ENCODE data around the gene WNT7A.

The WNT7A gene

GRCh38 chr3:13783476-13783875, 96.4 kb downstream of the WNT7A start:
- in situ Hi-C loops (cut with MboI; ENCODE audit: low sequenced_read_pairs, unreplicated experiment) = no loop called here
- TF ChIP-seq CTCF (IDR thresholded peaks at IDR 0.05; ENCODE audit: borderline replicate concordance, control extremely low read depth, extremely low read depth, insufficient read depth, missing control alignments) = no peak
- no peak for DNase-seq (ENCODE audit: low spot score)

- no peak for DNase-seq (ENCODE audit: low spot score)
- no peak for TF ChIP-seq CTCF (IDR thresholded peaks at IDR 0.05; ENCODE audit: borderline replicate concordance, control extremely low read depth, extremely low read depth, insufficient read depth, missing control alignments)
- in situ Hi-C loops (cut with MboI; ENCODE audit: low sequenced_read_pairs, unreplicated experiment) = no loop called here
Observed at GRCh38 chr3:13782501-13782900, 97.4 kb downstream of the WNT7A start.

- no peak for DNase-seq (ENCODE audit: low spot score)
- TF ChIP-seq CTCF (IDR thresholded peaks at IDR 0.05; ENCODE audit: borderline replicate concordance, control extremely low read depth, extremely low read depth, insufficient read depth, missing control alignments) = no peak
- in situ Hi-C loops (cut with MboI; ENCODE audit: low sequenced_read_pairs, unreplicated experiment) = no loop called here
Observed at GRCh38 chr3:13781417-13781816, 98.5 kb downstream of the WNT7A start.

- in situ Hi-C loops (cut with MboI; ENCODE audit: low sequenced_read_pairs, unreplicated experiment) = no loop called here
- no peak for DNase-seq (ENCODE audit: low spot score)
- no peak for TF ChIP-seq CTCF (IDR thresholded peaks at IDR 0.05; ENCODE audit: borderline replicate concordance, control extremely low read depth, extremely low read depth, insufficient read depth, missing control alignments)
Observed at GRCh38 chr3:13780432-13781176, 99.3 kb downstream of the WNT7A start.

- in situ Hi-C loops (cut with MboI; ENCODE audit: low sequenced_read_pairs, unreplicated experiment) = no loop called here
- no peak for TF ChIP-seq CTCF (IDR thresholded peaks at IDR 0.05; ENCODE audit: borderline replicate concordance, control extremely low read depth, extremely low read depth, insufficient read depth, missing control alignments)
- DNase-seq (ENCODE audit: low spot score) = no peak
Observed at GRCh38 chr3:13776253-13777050, 103.4 kb downstream of the WNT7A start.

- no peak for DNase-seq (ENCODE audit: low spot score)
- in situ Hi-C loops (cut with MboI; ENCODE audit: low sequenced_read_pairs, unreplicated experiment) = no loop called here
Observed at GRCh38 chr3:13772885-13773745, 106.8 kb downstream of the WNT7A start.

More at GRCh38 chr3:13772885-13773745, 106.8 kb downstream of the WNT7A start:
- TF ChIP-seq CTCF (IDR thresholded peaks at IDR 0.05; ENCODE audit: borderline replicate concordance, control extremely low read depth, extremely low read depth, insufficient read depth, missing control alignments) = no peak
